HG03175 (cell line): ENCODE measurements around the gene TNNT2.

Experiments
- ATAC-seq: cut with Tn5 transposase; IDR thresholded peaks from one replicate; pipeline ENCODE4 v1.9.1; 2021; ENCODE audit warnings: mild to moderate bottlenecking, moderate library complexity; ENCODE audit not compliant: unreplicated experiment

The TNNT2 gene

DNA sequence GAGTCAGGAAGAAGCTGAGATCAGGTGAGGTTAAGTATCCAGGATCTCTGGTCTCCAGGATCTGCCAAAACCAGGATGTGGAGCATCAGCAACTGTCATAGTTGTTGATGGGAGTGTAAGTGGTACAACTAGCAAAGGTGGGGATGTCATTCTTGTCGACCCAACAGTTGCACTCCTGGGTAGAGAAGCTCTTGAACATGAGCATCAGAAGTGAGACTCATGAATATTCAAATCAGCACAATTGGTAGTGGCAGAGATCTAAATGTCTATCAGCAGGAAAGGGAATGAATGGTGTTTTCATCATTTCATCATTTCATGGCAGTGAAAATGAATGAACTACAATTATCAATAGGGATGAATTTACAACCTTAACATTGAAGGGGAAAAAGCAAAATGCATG, 25.9 kb upstream of the TNNT2 start:
- ATAC-seq = no peak

DNA sequence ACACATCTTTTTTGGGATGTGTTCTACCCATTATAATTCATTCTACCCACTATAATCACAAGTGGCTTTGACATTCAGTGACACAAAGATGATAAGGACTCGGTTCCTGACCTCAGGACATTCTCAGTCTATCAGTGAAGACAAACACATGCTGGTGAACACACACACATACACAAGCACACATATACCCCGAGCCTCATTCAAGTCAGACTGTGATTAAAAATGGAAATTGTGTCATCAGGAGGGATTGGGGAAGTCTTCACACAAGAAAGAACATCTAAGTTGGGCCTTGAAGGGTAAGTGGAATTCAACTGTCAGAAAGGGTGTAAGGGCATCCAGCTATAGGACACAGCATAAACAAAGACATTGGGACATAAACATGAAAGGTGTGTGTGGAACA, 24.2 kb upstream of the TNNT2 start:
- no peak for ATAC-seq

DNA sequence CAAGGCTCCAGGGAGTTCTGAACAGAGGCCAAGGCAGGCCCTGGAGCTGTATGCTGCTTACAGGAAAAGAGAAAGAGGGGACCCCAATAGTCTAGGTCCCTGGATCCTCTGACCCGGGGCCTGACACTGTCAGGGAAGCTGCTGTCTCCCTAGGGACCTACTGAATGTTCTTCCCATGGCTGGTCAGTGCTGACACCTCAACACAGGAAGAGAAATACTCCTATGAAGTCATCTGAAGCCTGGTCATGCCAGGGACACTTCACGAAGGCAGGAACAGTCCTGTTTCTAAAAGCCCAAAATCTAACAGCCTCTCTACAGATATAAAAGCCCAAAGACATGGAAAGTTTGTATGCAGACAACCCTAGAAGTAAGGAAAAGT, 23.4 kb upstream of the TNNT2 start:
- no peak for ATAC-seq

DNA sequence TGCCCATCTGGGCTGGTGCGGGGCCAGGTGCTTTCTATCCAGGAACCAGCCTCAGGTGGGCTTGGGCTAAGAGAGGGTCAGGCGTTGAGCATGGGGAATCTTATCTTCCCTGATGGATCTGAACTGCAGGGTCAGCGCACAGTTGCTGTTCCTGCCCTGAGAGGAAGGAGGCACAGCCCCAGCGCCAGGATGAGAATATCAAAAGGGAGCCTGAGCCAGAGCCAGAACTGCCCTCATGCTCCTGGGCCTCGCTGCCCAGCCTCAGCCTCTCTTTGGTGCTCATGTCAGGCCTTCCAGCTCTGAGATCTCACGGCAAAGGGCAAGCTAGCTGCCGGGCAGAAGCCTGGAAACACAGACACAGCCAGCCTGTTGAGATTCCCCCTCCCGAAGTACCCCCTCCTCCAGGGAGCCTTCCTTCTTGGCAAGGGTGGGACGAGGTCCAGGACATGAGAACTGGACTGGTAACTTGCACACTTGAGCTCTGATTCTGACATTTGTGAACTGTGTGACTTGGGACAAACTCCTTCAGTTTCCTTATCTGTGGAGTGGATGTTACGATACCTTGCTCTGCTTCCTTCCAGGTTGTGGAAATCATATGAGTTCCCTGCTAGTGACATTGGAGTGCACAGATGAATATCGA, 22.9 kb upstream of the TNNT2 start:
- ATAC-seq = no peak

DNA sequence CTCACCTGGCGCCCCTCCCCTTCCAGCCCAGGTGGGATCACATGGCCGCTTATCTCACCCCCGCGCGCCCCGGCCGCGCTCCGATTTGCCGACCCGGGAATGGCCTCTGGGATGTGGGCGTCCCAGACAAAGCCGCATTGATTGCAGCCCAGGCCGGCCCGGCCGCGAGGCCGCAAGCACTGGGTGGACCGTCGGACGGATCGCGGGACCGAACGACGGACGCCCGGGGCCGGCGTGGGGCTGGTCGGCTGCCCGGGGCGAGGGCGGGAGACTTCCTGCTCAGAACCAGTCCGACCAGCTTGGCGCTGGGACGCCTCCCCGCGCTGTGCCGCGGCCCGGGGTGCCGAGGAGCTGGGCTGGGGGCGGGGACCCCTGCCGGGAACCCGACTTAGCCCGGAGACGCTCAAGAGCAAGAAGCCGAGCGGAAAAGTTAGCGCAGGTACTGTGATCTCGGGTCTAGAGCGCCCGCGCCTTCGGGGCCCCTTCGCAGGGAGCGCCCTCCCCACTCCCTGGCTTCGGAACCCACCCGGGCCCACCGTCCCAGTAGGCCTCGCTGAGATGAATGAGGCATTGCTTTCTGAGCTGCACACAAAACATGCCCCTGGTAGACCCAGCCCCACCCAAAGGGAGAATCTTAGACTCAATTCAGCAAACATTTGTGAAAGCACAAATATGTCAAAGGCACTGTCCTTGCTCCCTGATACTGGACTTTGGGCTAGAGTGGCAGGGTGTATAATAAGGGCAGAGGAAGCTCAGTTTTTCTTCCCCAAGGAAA, 22.1 kb upstream of the TNNT2 start:
- ATAC-seq = no peak

DNA sequence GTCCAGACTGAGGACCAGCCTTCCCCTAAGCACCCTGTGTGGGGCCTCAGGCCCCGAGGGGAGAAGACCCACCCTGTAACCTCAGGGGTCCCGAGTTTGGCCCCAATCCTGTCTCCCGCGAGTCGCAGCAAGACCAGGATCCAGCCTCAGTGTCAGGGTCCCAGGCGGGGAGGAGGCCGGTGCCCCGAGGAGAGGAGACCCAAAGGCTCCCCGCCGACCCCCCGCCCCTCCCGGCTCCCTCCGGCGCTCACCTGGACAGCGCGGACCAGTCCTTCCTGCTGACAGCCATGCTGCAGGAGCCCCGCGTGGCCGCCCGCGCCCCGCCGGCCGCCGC, 21.5 kb upstream of the TNNT2 start, which contains the start of gene LAD1:
LAD1 (minus strand) TSS at position 307 of the 334 bp plus-strand sequence; CDS start at position 289, 18 bp downstream.
- no peak for ATAC-seq

DNA sequence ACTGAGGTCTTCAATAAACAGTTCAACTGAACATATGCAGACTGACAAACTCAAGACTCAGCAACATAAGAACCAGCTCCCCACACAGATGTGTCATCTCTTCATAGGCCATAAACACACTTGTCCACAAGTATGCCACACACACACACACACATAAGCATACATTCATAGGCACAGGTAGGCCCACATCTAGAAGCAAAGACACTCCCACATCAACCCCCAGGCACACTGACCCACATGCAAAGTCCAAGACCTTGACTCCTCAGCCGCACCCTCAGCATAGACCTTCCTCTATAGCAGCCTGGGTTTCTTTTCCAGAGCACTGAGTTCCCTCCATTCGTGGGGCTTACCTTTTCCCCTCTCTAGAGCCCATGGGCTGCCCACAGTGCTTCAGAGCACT, 20.2 kb upstream of the TNNT2 start:
- ATAC-seq = no peak

DNA sequence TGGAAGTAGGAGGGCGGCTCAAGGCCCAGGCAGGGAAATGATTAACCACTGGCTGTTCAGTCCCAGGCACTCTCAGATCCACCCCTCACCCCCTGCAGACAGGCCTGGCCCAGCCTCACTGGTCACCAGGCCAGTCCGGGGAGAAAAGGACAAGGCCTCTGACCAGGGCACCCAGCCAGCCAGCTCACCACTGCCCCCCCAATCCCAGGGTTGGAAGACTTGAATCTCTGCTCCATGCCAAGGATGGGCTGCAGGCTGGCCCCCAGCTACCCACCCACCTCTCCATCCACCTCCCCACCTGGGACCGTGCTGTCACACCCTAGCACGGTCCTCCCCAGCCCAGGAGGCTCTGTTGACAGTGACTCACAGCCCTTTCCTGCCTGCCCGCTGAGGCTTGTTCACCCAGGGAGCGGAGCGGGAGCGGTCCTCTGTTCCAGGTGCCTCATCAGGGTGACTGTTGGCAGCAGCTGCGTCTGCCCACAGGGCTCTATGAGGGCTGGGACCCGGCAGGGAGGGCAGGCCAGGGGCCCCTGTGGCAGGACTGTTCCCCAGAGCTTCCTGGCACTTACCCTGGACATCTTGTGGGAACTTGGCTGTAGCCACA, 19.5 kb upstream of the TNNT2 start:
- no peak for ATAC-seq

DNA sequence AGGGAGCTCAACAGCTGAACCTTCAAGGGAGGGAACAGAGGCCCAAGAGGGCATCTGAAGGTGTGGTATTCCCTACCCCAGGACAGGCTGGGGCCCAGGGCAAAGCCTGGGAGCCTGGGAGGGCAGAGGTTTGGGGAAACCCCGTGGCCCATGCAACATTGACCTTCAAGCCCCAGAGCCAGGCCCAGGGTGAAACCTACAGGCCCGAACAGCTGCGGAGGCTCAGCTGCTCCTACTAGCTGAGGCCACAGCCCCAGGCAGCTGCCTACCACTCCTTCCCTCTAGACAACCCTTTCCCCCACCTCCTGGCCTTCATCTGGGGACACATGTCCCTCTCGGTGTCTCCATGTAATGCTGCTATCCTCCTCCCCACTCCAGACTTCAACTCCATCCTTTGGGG, 18.5 kb upstream of the TNNT2 start:
- no peak for ATAC-seq

- no peak for ATAC-seq
Measured at GRCh38 chr1:201394591-201394990, 17.1 kb upstream of the TNNT2 start.

GRCh38 chr1:201393076-201393475, 15.6 kb upstream of the TNNT2 start:
- ATAC-seq = no peak

DNA sequence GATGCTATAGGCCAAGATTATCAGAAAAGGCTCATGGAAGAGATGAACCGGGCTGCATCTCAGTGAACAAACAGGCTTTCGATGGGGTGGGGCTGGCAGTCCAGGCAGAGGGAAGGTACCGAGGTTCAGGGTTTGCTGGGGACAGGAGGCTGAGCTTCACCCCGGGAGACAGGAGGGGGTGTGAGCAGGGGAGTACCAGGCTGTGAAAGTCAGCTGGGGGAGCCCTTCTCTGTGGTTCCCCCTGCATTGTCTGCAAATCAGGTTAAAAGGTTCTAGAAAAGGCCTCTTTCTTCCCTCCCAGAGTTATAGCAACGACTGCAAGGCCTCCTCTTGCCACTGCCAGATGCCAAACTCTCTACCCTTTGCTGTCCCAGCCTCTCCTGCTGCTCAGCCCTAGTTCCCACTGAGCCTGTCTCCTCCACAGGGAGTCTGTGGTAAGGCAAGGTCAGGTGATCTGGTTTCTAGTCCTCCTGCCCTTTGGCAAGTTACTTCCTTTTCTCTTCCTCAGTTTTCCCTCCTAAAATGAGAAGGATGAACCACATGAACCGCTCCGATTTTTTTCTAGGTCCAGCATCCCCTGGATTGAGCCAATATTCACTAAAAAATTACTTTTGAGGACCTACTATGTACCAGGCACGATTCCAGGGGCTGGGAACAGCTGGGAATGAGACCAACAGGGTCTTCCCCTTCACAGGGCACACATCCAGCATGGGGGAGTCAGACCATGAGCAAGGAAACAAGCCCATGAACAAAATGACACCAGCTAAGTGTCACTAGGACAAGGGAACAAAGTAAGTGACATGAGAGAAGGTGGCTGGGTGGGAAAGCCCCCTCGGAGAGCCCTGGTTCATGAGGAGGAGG, 14.4 kb upstream of the TNNT2 start:
- ATAC-seq = no peak

GRCh38 chr1:201391225-201391624, 13.7 kb upstream of the TNNT2 start:
- ATAC-seq = no peak

GRCh38 chr1:201389051-201389450, 11.6 kb upstream of the TNNT2 start:
- ATAC-seq = no peak

DNA sequence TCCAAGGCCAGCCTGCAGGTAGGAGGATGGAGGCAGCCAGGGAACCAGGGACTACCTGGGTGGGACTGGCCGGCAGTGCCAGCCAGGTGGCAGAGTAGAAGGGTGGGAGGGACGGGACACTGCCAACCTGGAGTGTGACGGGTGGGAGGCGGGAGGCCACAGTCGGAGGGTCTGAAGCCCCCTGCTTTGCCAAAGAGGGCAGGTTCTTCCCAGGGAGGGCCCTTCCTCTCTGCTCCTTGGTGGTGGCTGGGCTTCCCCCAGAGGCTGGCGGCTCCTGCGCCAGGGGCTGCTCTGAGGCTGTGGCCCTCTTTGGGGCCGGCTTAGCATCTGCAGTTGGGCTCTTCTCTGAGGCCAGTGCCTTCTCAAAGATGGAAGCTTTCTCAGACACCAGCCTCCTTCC, 8.7 kb upstream of the TNNT2 start:
- ATAC-seq = no peak

GRCh38 chr1:201385299-201385891, 7.9 kb upstream of the TNNT2 start:
- peak; percentile 84 for ATAC-seq

- no peak for ATAC-seq
Measured at GRCh38 chr1:201384406-201384782, 6.9 kb upstream of the TNNT2 start.

DNA sequence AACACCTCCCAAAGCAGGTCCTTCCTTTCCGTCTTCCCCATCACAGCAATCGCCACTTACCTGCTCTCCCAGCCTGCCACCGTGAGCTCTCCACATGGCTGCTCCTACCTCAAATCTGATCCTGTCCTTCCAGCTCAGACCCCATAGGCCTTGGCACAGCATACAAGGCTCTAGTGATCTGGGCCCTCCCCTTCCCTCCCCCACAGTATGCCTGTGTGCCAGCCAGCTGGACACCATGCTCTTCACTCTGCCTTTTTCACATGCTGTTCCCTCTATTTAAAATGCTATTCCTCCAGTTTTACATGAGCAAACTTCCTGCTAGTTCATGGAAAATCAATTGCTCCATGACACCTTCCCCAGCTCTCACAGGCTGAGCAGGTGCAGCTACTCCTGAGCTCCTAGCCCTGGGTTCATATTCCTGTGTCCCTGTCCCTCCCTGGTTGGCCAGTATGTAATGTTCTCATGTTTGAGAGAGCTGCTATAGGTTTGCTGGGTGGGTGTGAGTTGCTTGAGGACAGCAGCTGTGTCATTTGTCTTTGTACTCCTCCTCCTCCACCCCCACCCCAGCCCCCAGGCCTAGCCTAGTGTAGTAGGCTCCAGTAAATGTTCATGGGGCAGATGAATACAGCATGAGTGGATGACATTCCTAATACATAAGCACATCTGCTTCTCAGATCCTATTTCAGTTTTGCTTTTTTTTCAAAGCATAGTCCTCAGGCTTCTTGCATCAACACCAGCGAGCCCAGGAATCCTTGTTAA, 6.3 kb upstream of the TNNT2 start:
- ATAC-seq = no peak

DNA sequence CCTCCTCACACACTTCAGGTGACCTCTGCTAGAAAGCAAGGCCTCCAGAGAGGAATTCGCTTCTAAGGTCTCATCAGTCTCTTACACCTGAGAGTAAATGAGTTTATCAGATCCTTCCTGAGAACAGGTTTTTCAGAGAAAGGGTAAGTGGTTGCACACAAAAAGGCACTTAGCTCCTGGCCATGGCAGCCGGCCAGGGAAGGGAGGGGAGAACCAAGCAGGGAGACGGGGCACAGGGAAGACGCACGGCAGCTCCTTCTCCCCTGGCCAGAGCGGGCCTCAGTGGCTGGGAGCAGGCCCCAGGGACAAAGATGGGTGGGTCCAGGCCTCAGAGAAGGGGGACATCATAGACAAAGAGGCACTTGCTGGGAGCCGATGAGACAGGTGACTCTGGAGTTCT, 3.6 kb upstream of the TNNT2 start:
- ATAC-seq = no peak

DNA sequence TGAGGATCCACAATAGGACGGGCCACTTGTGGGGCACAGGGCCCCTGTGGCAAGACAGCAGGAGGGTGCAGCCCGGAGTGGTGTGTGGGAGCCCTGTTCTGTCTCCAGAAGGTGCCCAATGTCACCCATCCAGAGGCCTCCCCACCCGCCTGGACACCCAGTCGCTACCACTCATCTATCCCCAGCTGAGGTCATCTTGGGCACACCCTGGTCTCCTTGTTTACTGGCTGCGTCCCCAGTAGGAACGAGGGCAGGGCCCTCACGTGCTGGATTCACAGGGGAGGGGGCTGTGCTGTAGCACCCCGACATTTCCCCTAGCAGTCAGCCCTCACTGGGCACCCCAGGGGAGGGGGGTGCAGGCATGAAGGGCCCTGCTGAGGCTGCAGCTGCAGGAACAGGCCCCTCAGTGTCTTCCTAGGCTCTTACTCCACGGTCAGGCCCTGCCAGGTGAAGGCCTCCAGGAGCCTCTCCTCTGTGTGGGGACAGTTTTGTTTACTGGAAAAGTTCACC, 2.3 kb upstream of the TNNT2 start:
- ATAC-seq = no peak
